PC-9 (cell line): Measurements from ENCODE around the gene VWA5A. TPM values are rescaled to one million over a fixed set of nuclear protein-coding genes. Genes with fewer than 3 reads are reported as not detected.

Source experiments
- BruUV-seq: library from RNA; stranded (reverse); fragments of 400-500 nt; replicated peaks from 2 replicates; lab custom pipeline; 2021; lab: Mats Ljungman, UMichigan
- CTCF ChIA-PET: fragments of 300-600 bp; sonication (Branson Sonifier 250); formaldehyde crosslinking; loops from one replicate; lab custom pipeline; 2022; ENCODE audit warnings: antibody characterized with exemption; lab: Charles Lee
- POLR2A ChIA-PET: fragments of 300-600 bp; sonication (Branson Sonifier 250); formaldehyde crosslinking; loops from one replicate; lab custom pipeline; 2022; ENCODE audit warnings: antibody characterized with exemption; ENCODE audit not compliant: unreplicated experiment; lab: Charles Lee
- DNase-seq, 2 experiments: peaks; one replicate each; pipeline versions ENCODE4 v3.0.0 to v3.0.0-alpha.2; 2015 to 2022; ENCODE audit warnings: mixed read lengths in 1 of 2
- H2AFZ ChIP-seq: fragments of 200-600 bp; sonication (generic); 2 replicates; pipeline ENCODE4 v1.8.1; 2017; ENCODE audit warnings: antibody characterized with exemption
- H3F3A ChIP-seq: fragments of 200-600 bp; sonication (generic); 2 replicates; pipeline ENCODE4 v1.8.1; 2017; ENCODE audit warnings: antibody characterized with exemption, mild to moderate bottlenecking, low read depth; ENCODE audit not compliant: insufficient read depth
- H3K27ac ChIP-seq: fragments of 200-600 bp; sonication (generic); 2 replicates; pipeline ENCODE4 v1.6.1; 2016; ENCODE audit warnings: mixed run types
- H3K27me3 ChIP-seq: fragments of 200-600 bp; sonication (generic); 2 replicates; pipeline ENCODE4 v1.6.1; 2016; ENCODE audit warnings: low read depth, mixed run types; ENCODE audit not compliant: insufficient read depth
- H3K36me3 ChIP-seq: fragments of 200-600 bp; sonication (generic); 2 replicates; pipeline ENCODE4 v1.6.1; 2016; ENCODE audit warnings: low read depth, mixed run types
- H3K4me1 ChIP-seq: fragments of 200-600 bp; sonication (generic); replicated peaks from 2 replicates; pipeline ENCODE4 v1.6.1; 2016; ENCODE audit warnings: mixed run types; ENCODE audit not compliant: insufficient read depth
- H3K4me2 ChIP-seq: fragments of 200-600 bp; sonication (generic); 2 replicates; pipeline ENCODE4 v1.6.1; 2017; ENCODE audit warnings: mixed run types
- H3K4me3 ChIP-seq: fragments of 200-600 bp; sonication (generic); 2 replicates; pipeline ENCODE4 v1.6.1; 2016; ENCODE audit warnings: mixed run types
- H3K79me2 ChIP-seq: fragments of 200-600 bp; sonication (generic); 2 replicates; pipeline ENCODE4 v1.6.1; 2017; ENCODE audit warnings: low read depth, mixed run types
- H3K9me2 ChIP-seq: fragments of 200-600 bp; sonication (generic); 2 replicates; pipeline ENCODE4 v1.8.1; 2017; ENCODE audit warnings: mild to moderate bottlenecking; ENCODE audit not compliant: insufficient read depth
- H3K9me3 ChIP-seq: fragments of 200-600 bp; sonication (generic); 2 replicates; pipeline ENCODE4 v1.8.1; 2016; ENCODE audit warnings: low read depth; ENCODE audit not compliant: insufficient read depth
- H4K20me1 ChIP-seq: fragments of 200-600 bp; sonication (generic); 2 replicates; pipeline ENCODE4 v1.8.1; 2017; ENCODE audit not compliant: insufficient read depth
- CTCF ChIP-seq: fragments of 200-600 bp; sonication (generic); conservative IDR thresholded peaks from 2 replicates; pipeline ENCODE4 v1.6.1; 2017; ENCODE audit warnings: mixed run types, antibody characterized with exemption, mild to moderate bottlenecking, moderate library complexity
- EZH2 ChIP-seq: fragments of 200-600 bp; sonication (generic); IDR thresholded peaks from 2 replicates; pipeline ENCODE4 v1.8.0; 2017; ENCODE audit warnings: antibody characterized with exemption, low read depth
- intact Hi-C: fragments of 100-400 bp; cut with micrococcal nuclease; formaldehyde crosslinking; loops from one replicate; pipeline ENCODE4 v1.10.0; 2022; ENCODE audit not compliant: unreplicated experiment
- total RNA-seq: library from RNA; stranded (reverse); gene quantifications from 2 replicates; pipeline ENCODE4 v1.2.3, GENCODE V29; 2021

Gene VWA5A
- total RNA-seq, 1 experiment from 2014 or later, result 2.7 TPM

GRCh38 chr11:124079631-124080326 lies 35.5 kb upstream of the VWA5A start:
- H4K20me1 ChIP-seq, result no peaks in the 10 kb centered on the region
- ChIA-PET POLR2A (no interaction called here), CTCF (interaction anchor here (0.7 kb wide), 1 partner anchor 62 kb away, joined by 4 read pairs; no protein-coding TSS in a partner anchor)
- TF ChIP-seq EZH2, result no peak
- no peak for TF ChIP-seq CTCF
- peaks cover 3% of the 10 kb centered on the region; the same call in 1 of the 2 replicates for H3K4me1 ChIP-seq
- H3K27ac ChIP-seq, result no peak overlapping the region
- no peaks in the 10 kb centered on the region for H3K9me2 ChIP-seq
- DNase-seq, result no peak
- intact Hi-C loops, result no loop called here
- no peaks in the 10 kb centered on the region for H3F3A ChIP-seq
- BruUV-seq, result no TSS peak
- H3K36me3 ChIP-seq, result no peaks in the 10 kb centered on the region
- no peak overlapping the region for H3K4me3 ChIP-seq
- peaks cover 31% of the 10 kb centered on the region for H3K27me3 ChIP-seq
- H3K9me3 ChIP-seq, result no peaks in the 10 kb centered on the region
- H2AFZ ChIP-seq, result no peak overlapping the region
- H3K79me2 ChIP-seq, result no peaks in the 10 kb centered on the region
- H3K4me2 ChIP-seq, result no peak overlapping the region

GRCh38 chr11:124080327-124081001 lies 34.8 kb upstream of the VWA5A start:
- no peaks in the 10 kb centered on the region for H4K20me1 ChIP-seq
- ChIA-PET CTCF (no interaction called here), POLR2A (no interaction called here)
- no peaks in the 10 kb centered on the region for H3K9me3 ChIP-seq
- H3F3A ChIP-seq, result no peaks in the 10 kb centered on the region
- H3K4me1 ChIP-seq, result peaks cover 3% of the 10 kb centered on the region; the same call in 1 of the 2 replicates
- no TSS peak for BruUV-seq
- H3K27me3 ChIP-seq, result peaks cover 25% of the 10 kb centered on the region
- TF ChIP-seq CTCF (no peak), EZH2 (no peak)
- no peaks in the 10 kb centered on the region for H3K36me3 ChIP-seq
- H3K9me2 ChIP-seq, result no peaks in the 10 kb centered on the region
- H3K27ac ChIP-seq, result no peak overlapping the region
- H3K4me3 ChIP-seq, result no peak overlapping the region
- no peak overlapping the region for H2AFZ ChIP-seq
- no peaks in the 10 kb centered on the region for H3K79me2 ChIP-seq
- intact Hi-C loops, result no loop called here
- peak in 1 of 2 experiments; percentile 73 for DNase-seq
- H3K4me2 ChIP-seq, result no peak overlapping the region

- no peak for TF ChIP-seq EZH2
- TF ChIP-seq CTCF, result no peak
- CTCF ChIA-PET, result no interaction called here
- Histone ChIP-seq H3K9me2 (no peaks in the 10 kb centered on the region), H3K36me3 (no peaks in the 10 kb centered on the region), H3K27ac (no peak overlapping the region), H3K4me1 (peaks cover 3% of the 10 kb centered on the region; the same call in 1 of the 2 replicates), H3F3A (no peaks in the 10 kb centered on the region), H2AFZ (no peak overlapping the region), H3K4me3 (no peak overlapping the region), H3K9me3 (no peaks in the 10 kb centered on the region), H3K27me3 (peaks cover 21% of the 10 kb centered on the region), H3K79me2 (no peaks in the 10 kb centered on the region), H3K4me2 (no peak overlapping the region), H4K20me1 (no peaks in the 10 kb centered on the region)
- DNase-seq, result no peak
- BruUV-seq, result no TSS peak
- POLR2A ChIA-PET, result no interaction called here
- intact Hi-C loops, result no loop called here
Observed at GRCh38 chr11:124081483-124081882, 33.8 kb upstream of the VWA5A start.
